Measurements from ENCODE around the gene PHACTR1.
"Not testable (repeated sequence)": the region's sequence is repeated elsewhere in the genome, so short reads cannot be mapped to it uniquely, and the experiment has no call there.

PHACTR1 gene

DNA sequence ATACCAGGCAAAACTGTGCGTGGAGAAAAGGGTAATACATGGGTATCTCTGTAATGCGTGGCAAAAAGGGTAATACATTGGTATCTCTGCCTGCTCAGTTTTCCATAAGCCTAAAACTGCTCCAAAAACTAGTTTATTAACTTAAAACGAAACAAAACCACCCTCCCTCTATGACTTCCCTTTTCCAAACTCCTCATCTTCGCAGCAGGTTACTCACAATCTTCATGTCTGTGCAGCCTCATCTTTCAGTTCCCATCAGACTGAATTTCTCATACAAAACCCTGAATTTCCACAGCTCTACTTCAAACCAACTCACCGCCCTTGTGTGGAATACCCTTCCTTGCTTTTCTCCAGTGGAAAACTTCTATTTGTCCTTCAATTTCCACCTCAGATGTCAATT lies 199.4 kb downstream of the PHACTR1 start:
- DNase-seq, result no peak

DNA sequence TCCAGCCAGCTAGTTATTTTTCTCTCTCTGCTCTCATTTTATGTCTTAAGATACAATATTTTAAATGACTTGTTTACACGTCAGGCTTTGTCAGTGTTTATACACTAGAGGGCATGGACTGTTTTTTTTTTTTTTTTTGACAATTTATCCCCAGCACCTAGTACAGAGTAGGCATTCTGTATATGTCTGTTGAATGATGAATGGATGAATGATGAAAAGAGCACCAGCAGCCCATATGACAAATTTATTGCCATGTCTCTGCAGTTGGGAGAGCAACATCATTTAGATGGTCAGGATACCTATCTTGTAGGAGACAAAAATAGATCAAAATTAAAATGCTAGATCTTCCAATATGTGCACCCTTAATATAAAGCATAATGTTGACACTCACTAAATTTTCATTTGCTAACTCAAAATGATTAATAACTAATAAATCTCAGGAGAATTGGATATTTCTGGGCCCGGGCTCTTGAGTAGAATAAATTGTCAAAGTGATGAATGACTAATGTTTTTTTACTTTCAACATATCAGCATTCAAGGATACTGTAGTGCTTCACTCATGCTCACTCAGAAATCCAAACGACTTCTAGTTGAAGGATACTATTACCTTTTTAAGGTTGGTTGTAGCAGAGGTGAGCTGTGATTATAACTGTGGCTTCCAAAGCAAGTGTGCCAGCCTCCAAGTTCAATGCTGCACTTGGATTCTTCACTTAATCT lies 200.0 kb downstream of the PHACTR1 start:
- DNase-seq, result no peak

DNA sequence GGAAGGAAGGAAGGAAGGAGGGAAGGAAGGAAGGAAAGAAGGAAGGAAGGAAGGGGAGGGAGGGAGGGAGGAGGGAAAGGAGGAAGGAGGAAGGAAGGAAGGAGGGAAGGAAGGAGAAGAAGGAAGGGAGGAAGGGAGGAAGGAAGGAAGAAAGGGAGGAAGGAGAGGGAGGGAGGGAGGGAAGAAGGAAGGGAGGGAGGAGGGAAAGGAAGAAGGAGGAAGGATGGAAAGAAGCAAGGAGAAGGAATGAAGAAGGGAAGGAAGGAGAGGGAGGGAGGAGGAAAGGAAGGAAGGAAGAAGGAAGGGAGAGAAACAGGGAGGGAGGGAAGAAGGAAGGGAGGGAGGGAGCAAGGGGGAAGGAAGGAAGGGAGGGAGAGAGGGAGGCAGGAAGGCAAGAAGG lies 204.9 kb downstream of the PHACTR1 start:
- no peak for DNase-seq

DNA sequence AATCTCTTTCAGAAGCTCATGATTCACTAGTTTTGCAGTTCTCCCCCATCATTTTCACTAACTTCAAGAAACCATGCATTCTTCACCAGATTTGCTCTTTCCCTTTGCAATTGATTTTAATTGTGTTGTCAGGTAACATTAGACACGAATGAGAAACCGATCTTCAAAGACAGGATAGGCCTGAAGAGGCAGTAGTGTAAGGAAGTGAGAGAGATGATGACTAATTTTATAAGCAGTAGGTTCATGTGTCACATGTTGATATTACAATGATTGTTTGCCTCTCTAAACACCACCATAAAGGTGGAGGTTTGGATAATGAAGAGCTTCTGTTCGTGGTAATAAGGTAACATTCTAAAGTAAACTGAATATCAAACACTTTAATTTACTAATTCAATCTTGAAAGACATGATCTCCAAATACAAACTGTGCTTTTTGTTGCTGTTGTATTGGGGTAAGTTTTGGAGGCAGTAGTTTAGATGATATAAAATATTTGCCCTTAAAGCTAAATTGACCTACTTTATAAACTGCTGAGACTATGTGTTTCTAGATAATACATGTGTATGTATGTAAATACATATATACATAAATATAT lies 207.2 kb downstream of the PHACTR1 start:
- no peak for DNase-seq

DNA sequence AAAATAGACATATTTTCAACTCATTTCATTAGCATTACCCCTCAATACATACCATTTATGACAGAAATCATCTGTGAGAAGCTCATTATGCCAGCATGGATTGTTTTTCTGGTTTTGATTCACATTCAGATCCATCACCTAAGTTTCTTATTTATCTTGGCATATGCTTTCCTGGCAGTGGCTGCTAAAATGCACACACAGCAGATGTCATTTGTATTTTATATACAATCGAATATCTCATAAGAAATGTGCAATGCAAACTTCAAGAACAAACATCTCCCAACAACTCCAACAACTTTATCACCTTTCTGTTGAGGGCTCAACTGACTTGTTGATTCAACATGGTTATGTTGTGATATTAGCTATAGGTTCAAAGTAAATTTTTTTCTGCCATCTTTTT lies 208.3 kb downstream of the PHACTR1 start:
- no peak for DNase-seq

DNA sequence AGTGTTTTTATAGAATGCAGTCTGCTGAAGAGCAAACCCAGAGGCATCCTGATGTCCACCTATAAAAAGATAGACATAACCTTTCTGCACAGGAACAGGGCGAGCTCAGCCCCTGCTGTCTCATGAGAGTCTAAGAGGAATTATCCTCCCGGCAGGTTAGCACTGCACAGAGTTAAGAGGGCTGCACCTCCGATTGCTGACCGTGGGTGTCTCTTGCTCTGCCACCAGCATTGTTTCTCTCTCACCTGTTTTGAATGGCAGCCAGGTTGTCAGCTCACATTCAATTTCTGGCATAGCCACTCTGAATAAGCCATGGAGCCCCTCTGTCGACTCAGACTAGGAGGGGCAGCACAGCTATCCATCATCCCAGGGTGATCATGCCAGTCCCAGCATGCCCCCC lies 211.2 kb downstream of the PHACTR1 start:
- peak; percentile 3 for DNase-seq

DNA sequence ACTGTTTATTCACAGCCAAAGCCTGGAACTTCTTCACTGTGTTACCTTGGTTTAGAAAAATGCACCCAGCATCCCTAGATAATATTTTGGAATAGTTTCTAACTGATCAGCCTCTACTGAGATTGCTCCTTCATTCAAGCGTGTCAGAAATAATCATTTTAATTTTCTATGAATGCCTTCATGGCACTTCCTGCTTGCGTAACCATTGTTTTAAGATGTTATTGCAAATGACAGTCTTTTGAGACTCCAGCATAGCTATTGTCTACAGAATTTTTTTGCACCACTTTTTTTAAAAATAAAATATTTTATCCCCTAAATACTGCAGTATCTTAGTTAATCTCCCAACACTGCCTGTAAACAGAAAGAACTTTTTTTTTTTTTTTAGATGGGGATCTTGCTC lies 213.1 kb downstream of the PHACTR1 start:
- no peak for DNase-seq

DNA sequence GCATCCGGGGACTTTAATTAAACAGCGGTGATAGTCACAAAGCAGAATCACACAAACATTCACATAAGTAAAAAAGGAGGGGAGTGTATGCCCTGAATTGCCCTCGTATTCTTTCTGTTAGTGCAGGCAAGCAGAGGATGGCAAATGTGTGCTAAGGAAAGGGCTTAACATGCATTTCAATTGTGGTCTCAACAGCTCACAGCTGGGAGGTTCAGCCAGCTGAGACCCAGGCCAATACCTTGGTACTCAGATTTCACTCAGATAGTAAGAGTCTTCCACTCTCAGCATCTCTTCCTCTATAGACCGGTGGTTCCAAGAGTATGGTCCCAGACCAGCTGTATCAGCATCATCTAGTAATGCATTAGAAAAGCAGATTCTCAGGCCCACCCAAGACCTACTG lies 215.1 kb downstream of the PHACTR1 start:
- no peak for DNase-seq

DNA sequence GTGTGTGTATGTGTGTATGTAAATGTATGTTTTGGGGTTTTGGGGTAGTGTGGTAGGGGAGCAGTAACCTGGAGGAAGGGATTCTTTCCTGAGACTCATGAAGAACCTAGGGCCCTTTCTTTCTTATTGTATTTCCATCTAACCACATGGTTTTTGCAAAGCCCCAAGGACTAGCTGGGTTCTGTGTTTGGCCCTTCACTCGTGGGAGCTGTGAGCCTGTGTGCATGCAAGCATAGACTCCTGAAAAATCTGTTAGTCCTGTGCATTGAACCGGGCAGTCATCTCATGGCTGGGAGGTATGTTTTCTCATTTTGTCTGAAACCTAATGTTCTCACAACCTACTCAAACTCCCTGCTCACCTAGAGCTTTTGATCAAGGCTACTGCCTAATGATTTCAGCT lies 219.1 kb downstream of the PHACTR1 start:
- DNase-seq, result no peak

DNA sequence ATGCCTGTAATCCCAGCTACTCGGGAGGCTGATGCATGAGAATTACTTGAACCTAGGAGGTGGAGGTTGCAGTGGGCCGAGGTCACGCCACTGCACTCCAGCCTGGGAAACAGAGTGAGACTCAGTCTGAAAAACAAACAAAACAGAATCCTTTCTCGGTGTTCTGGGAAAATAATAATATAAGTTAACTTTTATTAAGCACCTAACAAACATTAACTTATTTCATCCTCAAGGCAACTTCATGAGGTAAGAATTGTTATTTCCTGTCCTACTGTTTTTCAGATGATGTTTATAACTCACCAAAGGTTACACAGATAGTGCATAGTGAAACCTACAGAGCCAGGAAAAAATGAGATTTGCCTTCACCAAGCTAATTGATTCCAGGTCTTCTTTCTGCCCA lies 221.4 kb downstream of the PHACTR1 start:
- DNase-seq, result no peak

DNA sequence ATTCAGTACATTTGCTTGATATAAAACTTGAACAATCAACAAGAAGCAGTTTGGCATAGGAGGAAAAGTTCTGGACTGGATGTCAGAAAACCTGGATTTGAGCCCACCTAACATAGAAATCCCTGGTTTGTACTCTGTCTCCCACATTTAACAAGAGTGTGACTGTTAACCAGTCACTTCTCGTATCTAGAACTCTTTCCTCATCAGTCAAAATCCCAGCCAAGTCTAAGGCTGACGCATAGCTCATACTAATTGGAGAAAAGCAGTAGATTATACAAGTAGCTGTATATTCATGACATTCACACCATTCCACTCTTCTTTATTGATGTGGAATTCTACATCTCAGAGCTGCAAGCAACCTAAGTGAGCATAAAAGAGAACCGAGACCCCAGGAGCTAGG lies 222.7 kb downstream of the PHACTR1 start:
- no peak for DNase-seq

DNA sequence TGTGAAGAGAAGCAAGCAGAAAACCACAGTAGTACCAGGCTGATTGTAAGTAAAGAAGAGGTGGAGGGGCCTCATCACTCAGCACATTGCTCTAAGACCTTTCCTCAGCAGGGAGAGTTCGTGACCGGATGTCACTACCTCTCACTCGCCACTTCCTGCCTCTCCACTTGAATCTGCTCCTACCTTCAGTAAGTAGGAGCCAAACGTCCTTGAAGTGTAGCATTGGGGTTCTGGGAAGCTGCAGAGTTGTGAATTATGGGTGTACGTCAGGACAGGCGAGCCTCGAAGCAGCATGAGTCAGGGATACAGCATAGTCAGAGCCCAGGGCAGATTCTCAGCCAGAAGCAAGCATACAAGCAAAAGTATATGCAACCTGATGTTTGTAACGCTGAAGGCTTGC lies 224.9 kb downstream of the PHACTR1 start:
- DNase-seq, result no peak

DNA sequence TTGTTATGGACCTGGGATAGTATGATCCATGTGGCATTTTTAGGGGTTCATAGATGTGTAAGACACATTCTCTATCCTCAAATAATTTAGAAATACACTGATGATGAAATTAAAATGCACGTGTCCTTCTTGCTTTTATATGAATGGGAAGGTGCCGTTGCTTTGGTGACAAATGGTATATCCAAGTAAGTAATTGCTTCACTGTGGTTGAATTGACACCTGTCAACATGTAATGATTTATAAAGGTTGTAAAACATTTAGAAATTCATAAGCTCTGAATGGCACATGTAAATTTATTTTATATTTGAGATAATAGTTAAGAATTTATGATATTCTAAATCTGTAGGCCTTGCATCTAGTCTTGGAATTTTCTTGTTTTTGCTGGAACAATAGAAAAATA lies 227.0 kb downstream of the PHACTR1 start:
- no peak for DNase-seq

DNA sequence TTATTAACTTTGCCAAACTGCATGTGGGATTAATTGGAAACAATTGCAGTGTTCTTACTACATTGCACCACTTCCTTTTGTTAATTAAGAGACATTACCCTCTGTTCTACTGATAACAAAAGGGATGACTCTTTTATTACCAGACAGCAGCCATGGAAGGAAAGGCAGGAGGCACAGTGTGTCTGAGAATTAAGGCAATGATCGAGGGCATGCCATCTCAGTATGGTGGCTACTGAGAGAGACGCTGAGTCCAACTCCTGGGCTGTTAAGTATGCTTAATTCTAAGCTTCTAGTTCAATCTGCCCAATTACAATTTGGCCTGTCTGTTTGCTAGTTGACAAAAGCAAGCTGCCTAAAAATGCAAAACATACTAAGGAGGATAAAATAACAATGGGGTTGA lies 227.4 kb downstream of the PHACTR1 start:
- DNase-seq, result no peak

DNA sequence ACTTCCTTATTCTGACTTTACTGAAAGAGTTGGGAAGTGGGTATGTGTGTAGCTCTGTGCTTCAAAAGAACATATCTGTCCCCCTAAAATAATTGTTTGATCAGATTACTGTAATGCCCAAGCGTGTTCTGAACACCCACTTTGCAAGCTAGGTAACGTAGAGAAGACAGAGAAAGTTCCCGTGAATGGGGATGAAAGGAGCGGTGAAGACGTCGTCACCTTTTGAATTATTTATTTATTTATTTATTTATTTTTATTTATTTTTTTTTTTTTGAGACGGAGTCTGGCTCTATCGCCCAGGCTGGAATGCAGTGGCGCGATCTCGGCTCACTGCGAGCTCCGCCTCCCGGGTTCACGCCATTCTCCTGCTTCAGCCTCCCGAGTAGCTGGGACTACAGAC lies 228.0 kb downstream of the PHACTR1 start:
- not testable (repeated sequence) for DNase-seq

DNA sequence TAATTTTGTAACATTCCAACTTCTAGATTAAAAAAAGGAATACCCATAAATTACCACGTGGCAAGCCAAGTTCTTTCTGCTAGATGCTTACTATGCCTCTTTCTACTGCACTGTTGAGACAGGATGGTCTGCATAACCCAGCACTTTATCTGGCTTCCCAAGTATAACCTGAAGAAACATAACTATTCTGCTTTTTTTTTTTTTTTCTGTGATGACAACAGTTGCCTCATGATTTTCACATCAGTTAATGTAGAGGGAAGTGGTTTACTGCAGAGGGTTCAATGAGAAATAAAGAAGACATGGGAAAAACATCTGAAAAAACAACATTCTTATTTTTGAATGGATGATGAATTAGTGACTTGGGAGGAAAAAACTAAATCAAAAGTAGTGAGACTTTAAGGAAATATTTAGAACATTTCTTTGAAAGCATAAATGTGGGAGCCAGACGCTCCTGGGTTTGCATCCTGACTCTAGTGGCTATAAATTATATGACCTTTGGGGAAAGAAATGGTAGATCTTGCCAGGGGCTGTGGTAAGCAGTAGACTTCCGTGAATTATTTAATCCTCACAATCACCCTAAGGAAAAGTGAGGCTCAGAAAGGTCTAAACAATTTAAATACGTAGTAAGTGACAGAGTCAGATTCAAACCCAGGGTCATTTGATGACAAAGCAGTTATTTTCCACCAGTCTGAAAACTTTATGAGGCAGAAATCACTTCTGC lies 230.7 kb downstream of the PHACTR1 start:
- no peak for DNase-seq

DNA sequence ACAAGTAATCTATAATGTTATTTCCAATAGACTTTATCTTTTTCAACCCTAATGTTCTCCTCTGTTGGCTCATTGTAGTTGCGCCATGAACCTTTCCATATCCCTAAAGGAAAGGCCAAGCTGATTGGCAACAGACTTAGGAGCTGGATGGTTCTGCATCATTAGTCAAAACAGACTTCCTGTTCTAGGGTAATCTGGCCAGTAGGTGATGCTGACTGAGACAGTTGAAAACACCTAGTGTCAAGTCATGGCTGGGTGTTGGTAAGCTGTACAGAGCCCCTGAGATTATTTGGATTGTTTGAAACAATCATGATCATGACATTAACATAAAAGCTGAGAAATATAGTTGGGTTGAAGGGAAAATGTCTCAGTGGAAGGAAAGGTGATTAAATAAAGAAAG lies 231.4 kb downstream of the PHACTR1 start:
- no peak for DNase-seq

DNA sequence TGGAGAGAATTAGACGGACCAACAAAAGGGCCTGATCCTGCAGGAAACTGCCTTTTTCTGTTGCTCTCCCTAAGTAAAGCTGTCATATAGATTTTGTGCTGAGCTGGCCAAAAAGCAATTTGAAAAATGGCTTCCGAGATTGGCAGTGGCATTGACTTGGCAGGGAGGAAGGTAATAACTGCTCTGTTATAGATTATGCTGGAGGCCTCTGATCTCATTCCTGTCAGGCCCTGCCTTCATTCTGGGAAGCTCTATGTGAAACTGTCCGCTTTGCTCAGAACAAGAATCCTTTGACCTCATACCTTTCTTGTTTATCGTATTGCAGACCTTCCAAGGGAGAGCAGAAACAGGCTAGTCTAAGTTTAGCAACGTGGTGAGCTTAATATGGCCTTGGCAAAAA lies 234.4 kb downstream of the PHACTR1 start:
- DNase-seq, result no peak

DNA sequence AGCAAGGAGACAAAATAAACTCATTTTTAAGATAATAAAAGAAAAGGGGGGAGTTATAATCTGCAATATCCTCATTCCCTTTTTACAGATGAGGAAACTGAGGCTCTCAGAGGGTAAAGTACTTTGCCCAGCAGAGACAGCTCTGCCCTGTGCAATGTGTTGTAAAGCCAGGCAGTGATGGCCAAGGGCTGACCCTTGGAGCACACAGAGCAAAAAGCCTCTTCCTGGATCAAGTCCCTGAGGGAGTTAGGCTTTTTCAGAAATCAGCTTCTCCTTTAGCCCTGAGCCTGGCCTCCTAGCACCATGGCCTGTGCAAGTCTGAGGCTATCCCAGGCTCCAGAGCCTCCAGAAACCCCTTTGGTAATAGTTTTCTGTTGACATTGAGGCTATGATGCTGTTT lies 234.8 kb downstream of the PHACTR1 start:
- no peak for DNase-seq

DNA sequence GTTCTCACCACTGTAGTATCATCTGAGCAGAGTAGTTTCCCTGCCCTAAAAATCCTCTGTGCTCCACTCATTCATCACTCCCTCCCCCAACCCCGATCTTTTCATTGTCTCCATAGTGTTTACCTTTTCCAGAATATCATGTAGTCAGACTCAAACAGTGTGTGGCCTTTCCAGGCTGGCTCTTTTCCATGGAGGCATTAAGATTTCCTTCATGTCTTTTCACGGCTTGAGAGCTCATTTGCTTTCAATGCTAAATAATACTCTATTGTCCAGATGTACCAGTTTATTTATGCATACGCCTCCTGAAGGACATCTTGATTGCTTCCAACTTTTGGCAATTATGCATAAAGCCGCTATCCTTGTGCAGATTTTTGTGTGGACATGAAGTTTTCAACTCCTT lies 235.8 kb downstream of the PHACTR1 start:
- DNase-seq, result peak; percentile 26

DNA sequence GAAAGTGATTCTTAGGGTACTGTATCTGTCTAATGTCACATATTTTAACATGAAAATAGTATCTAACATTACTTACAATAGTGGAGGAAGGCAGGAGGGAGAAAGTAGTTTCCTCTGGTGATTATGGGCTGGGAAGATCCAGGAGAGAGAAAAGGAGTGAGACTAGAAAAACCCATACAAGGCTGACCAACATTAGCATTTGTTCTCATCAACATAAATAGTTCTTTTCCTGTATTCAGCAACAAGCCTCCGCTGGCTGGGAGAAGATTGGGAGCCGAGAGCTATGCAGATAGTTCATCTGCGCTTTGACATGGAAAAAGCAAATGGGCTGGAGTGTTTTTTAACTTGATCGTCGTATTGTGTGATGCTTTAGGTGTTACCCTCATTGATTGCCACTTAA lies 239.4 kb downstream of the PHACTR1 start:
- no peak for DNase-seq

DNA sequence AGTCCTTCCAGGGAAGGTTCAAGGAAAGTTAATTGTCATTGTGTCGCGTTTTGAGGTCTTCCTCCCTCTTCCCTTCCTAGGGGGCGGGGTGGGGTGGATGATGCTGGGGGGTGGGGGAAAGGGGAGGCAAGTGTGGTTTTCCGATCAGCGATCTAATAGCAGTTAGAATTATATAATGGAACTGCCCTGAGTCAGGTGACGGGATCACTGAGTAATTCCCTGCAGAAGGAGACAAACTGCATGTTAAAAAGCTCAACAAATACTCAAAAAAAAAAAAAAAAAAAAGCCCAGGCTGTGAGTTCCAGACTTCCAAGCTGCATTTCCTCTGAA lies 240.4 kb downstream of the PHACTR1 start:
- no peak for DNase-seq

DNA sequence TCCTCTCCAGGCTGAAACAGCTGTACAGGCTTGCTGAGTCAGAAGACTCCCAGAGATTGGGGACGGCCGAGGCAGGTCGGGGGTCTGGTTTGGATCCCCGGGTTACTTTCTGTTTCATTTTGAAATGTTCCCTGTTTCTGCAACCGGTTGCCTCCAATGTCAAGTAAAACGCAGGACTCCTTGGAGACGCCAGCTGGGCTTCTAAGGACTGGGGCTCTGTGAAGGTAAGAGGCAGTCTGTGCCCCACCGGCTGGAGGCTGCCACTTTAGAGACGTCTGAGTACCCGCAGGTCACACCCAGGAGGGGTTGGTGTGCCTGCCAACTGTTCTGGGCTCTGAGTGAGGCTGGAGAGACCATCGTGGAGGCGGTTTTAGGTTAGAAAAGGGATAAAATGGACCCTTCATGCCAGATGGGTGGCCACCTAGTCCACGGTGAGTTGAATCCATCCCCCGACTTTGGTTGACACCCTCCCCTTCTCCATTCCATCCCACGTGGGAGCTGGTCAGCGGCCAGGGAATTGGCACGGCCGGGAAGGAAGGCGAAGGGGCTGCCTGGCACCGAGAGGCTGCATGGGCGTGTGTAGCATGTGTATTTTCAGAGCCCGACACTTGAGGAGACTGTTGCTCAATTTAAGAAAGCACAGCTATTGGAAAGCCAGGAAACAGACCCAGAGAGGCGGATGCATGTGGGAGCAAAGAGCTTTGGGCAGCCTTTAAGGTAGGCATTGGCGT lies 240.9 kb downstream of the PHACTR1 start:
- no peak for DNase-seq
